Astrocyte (in vitro differentiated cells and primary cell): ENCODE measurements around the gene MAGI1. TPM values are rescaled to one million over a fixed set of nuclear protein-coding genes. Genes with fewer than 3 reads are reported as not detected.

Experiments
- DNase-seq: peaks from one replicate; pipeline ENCODE4 v3.0.0-alpha.2; 2010; ENCODE audit warnings: low read depth
- FAIRE-seq: peaks from 2 replicates; lab custom pipeline; 2011; peaks lifted over from hg19 to GRCh38; lab: Jason Lieb, UNC
- H2AFZ ChIP-seq: 2 replicates; pipeline ENCODE4 v1.6.0; 2012; ENCODE audit warnings: low read depth, low read length, inconsistent platforms
- H3K27ac ChIP-seq: 2 replicates; pipeline ENCODE4 v1.5.1; 2011; ENCODE audit warnings: low read depth, low read length, inconsistent platforms
- H3K27me3 ChIP-seq: 2 replicates; pipeline ENCODE4 v1.6.0; 2011; ENCODE audit warnings: low read length, inconsistent platforms; ENCODE audit not compliant: insufficient read depth
- H3K36me3 ChIP-seq: 2 replicates; pipeline ENCODE4 v1.5.1; 2011; ENCODE audit warnings: low read length, inconsistent platforms; ENCODE audit not compliant: insufficient read depth
- H3K4me1 ChIP-seq: 2 replicates; pipeline ENCODE4 v1.5.1; 2011; ENCODE audit warnings: low read length, inconsistent platforms; ENCODE audit not compliant: insufficient read depth
- H3K4me2 ChIP-seq: 2 replicates; pipeline ENCODE4 v1.6.0; 2012; ENCODE audit warnings: low read length, inconsistent platforms
- H3K4me3 ChIP-seq: 2 replicates; pipeline ENCODE4 v1.5.1; 2011; ENCODE audit warnings: low read depth, mild to moderate bottlenecking, low read length, inconsistent platforms; ENCODE audit not compliant: insufficient read depth
- H3K79me2 ChIP-seq: 2 replicates; pipeline ENCODE4 v1.6.0; 2012; ENCODE audit warnings: mild to moderate bottlenecking, low read length, inconsistent platforms; ENCODE audit not compliant: insufficient read depth
- H3K9ac ChIP-seq: 2 replicates; pipeline ENCODE4 v1.6.0; 2012; ENCODE audit warnings: mild to moderate bottlenecking, low read length, inconsistent platforms
- H3K9me3 ChIP-seq: 2 replicates; pipeline ENCODE4 v1.5.1; 2012; ENCODE audit warnings: low read depth, mild to moderate bottlenecking, low read length, inconsistent platforms; ENCODE audit not compliant: insufficient read depth
- H4K20me1 ChIP-seq: 2 replicates; pipeline ENCODE4 v1.6.0; 2012; ENCODE audit warnings: low read length, inconsistent platforms; ENCODE audit not compliant: insufficient read depth
- H3K27ac Mint-ChIP-seq: one replicate; pipeline ENCODE4 v1.8.0; 2021; ENCODE audit warnings: mild to moderate bottlenecking, mixed read lengths; ENCODE audit not compliant: unreplicated experiment
- H3K27me3 Mint-ChIP-seq: one replicate; pipeline ENCODE4 v1.8.0; 2021; ENCODE audit warnings: low read depth, mixed read lengths; ENCODE audit not compliant: unreplicated experiment
- H3K36me3 Mint-ChIP-seq: one replicate; pipeline ENCODE4 v1.8.0; 2021; ENCODE audit warnings: low read depth, mixed read lengths; ENCODE audit not compliant: unreplicated experiment
- H3K4me1 Mint-ChIP-seq: one replicate; pipeline ENCODE4 v1.8.0; 2021; ENCODE audit warnings: low read depth, mixed read lengths; ENCODE audit not compliant: unreplicated experiment
- H3K4me3 Mint-ChIP-seq: one replicate; pipeline ENCODE4 v1.8.0; 2021; ENCODE audit warnings: mild to moderate bottlenecking, moderate library complexity, mixed read lengths; ENCODE audit not compliant: unreplicated experiment
- H3K9me3 Mint-ChIP-seq: one replicate; pipeline ENCODE4 v1.8.0; 2021; ENCODE audit warnings: mild to moderate bottlenecking, mixed read lengths; ENCODE audit not compliant: unreplicated experiment
- CTCF ChIP-seq: IDR thresholded peaks from 2 replicates; pipeline ENCODE4 v1.5.1; 2011; ENCODE audit warnings: low read depth, mild to moderate bottlenecking, inconsistent platforms, low read length, moderate library complexity; ENCODE audit not compliant: insufficient read depth
- EZH2 ChIP-seq: IDR thresholded peaks from 2 replicates; pipeline ENCODE4 v1.6.1; 2012; ENCODE audit warnings: mild to moderate bottlenecking, low read length, inconsistent platforms; ENCODE audit not compliant: insufficient read depth
- total RNA-seq: library from RNA; stranded (reverse); gene quantifications from 2 replicates; pipeline ENCODE4 v1.2.1, GENCODE V29; 2021

MAGI1 gene
- total RNA-seq, 1 donor from 2014 or later: 31.8 TPM

DNA sequence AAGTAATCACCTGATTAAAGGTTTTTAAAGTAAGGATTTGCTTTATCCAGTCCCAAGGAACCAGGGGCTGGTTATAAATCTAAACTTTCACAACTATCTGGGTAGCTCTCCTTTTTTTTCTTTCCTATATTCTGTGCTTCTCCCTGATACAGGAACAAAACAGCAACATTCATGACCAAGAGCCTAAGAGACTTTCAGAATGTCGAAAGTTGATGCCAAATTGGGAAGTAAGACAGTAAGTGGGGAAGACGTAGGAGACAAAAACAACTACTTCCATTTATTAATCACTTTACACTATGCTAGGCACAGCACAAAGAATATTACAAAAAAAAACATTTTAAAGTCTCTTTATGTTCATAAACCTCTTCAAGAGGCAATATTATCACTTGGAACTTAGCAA is 211.6 kb downstream of the MAGI1 start:
- no peak overlapping the region for H3K27ac Mint-ChIP-seq
- no peak overlapping the region for H3K4me3 Mint-ChIP-seq
- Histone ChIP-seq H3K27me3 (no peaks in the 10 kb centered on the region), H3K79me2 (no peaks in the 10 kb centered on the region), H3K4me3 (no peak overlapping the region), H3K4me2 (no peak overlapping the region), H4K20me1 (no peaks in the 10 kb centered on the region), H3K9ac (no peak overlapping the region), H2AFZ (no peak overlapping the region), H3K27ac (no peak overlapping the region), H3K9me3 (no peaks in the 10 kb centered on the region), H3K4me1 (peaks cover 17% of the 10 kb centered on the region), H3K36me3 (no peaks in the 10 kb centered on the region)
- peaks cover 36% of the 10 kb centered on the region for H3K4me1 Mint-ChIP-seq
- FAIRE-seq (no peak), DNase-seq (no peak)
- TF ChIP-seq CTCF (no peak), EZH2 (no peak)
- H3K36me3 Mint-ChIP-seq: no peaks in the 10 kb centered on the region
- no peaks in the 10 kb centered on the region for H3K9me3 Mint-ChIP-seq
- no peaks in the 10 kb centered on the region for H3K27me3 Mint-ChIP-seq

- no peak for TF ChIP-seq CTCF
- no peak for TF ChIP-seq EZH2
- H4K20me1 ChIP-seq: peaks cover 15% of the 10 kb centered on the region
- H3K4me3 ChIP-seq: no peak overlapping the region
- H3K9me3 ChIP-seq: no peaks in the 10 kb centered on the region
- Mint-ChIP-seq H3K4me3 (no peak overlapping the region), H3K9me3 (peaks cover 2% of the 10 kb centered on the region), H3K27ac (no peak overlapping the region), H3K4me1 (peaks cover 16% of the 10 kb centered on the region), H3K36me3 (peaks cover 4% of the 10 kb centered on the region), H3K27me3 (no peaks in the 10 kb centered on the region)
- H3K27ac ChIP-seq: no peak overlapping the region
- no peak overlapping the region for H3K9ac ChIP-seq
- no peak overlapping the region for H3K4me2 ChIP-seq
- no peak for FAIRE-seq
- H3K4me1 ChIP-seq: peaks cover 10% of the 10 kb centered on the region
- no peaks in the 10 kb centered on the region for H3K27me3 ChIP-seq
- no peaks in the 10 kb centered on the region for H3K36me3 ChIP-seq
- H3K79me2 ChIP-seq: peaks cover 4% of the 10 kb centered on the region
- DNase-seq: no peak
- no peak overlapping the region for H2AFZ ChIP-seq
These were observed 214.6 kb downstream of the MAGI1 start for GRCh38 chr3:65824166-65824565.

DNA sequence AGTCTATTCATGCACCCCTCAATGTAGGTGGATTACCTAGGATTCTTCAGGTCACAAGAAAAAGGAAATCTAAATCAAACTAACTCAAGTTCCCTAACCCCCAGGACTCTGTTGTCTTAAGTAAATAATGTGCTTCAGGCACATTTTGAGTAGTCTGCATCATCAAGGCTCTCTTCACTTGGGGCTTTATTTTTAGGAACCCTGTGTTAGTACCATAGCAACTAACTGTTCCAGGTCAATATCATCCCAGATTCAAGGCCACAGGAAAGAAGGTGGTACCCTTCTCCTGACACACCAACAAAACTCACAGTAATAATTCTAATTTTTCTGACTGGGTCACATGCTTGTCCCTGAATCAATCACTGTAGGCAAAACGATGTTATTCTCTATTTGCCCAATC is 218.1 kb downstream of the MAGI1 start:
- H3K27me3 Mint-ChIP-seq: no peaks in the 10 kb centered on the region

More for the DNA sequence above, 218.1 kb downstream of the MAGI1 start:
- Mint-ChIP-seq H3K27ac (no peak overlapping the region), H3K9me3 (peaks cover 2% of the 10 kb centered on the region), H3K4me1 (no peaks in the 10 kb centered on the region), H3K4me3 (no peak overlapping the region), H3K36me3 (peaks cover 4% of the 10 kb centered on the region)
- Histone ChIP-seq H3K27ac (no peak overlapping the region), H3K4me1 (no peaks in the 10 kb centered on the region), H3K27me3 (no peaks in the 10 kb centered on the region), H3K4me3 (no peak overlapping the region), H4K20me1 (peaks cover 15% of the 10 kb centered on the region), H3K36me3 (no peaks in the 10 kb centered on the region), H3K9me3 (no peaks in the 10 kb centered on the region), H2AFZ (no peak overlapping the region), H3K4me2 (no peak overlapping the region), H3K79me2 (peaks cover 4% of the 10 kb centered on the region), H3K9ac (no peak overlapping the region)
- no peak for TF ChIP-seq CTCF
- FAIRE-seq: peak; percentile 39
- DNase-seq: no peak
